ENCODE measurements around the gene IRAK2.
A peak's percentile ranks its signal among the peaks of the same experiment; 100 is the strongest.
"Not testable (repeated sequence)": the region's sequence is repeated elsewhere in the genome, so short reads cannot be mapped to it uniquely, and the experiment has no call there.

Gene IRAK2

DNA sequence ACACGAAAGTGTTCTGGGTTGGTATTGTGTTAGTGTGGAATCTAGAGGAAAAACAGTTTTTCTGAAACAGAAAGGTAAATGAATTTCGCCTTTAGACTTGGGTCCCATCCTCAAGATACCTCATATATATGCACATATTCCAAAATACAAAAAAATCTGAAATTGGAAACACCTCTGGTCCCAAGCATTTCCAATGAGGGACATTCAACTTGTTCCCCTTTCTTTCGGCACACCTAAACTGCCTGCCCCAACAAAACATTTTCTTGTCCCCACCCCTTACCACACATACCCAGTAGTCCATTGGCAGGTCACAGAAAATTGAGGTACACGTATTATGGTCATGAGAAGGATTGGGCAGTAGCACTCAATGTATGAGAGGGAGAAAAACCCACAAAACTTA is 9.1 kb upstream of the IRAK2 start:
- H3K4me3 ChIP-seq, result no peak overlapping the region

DNA sequence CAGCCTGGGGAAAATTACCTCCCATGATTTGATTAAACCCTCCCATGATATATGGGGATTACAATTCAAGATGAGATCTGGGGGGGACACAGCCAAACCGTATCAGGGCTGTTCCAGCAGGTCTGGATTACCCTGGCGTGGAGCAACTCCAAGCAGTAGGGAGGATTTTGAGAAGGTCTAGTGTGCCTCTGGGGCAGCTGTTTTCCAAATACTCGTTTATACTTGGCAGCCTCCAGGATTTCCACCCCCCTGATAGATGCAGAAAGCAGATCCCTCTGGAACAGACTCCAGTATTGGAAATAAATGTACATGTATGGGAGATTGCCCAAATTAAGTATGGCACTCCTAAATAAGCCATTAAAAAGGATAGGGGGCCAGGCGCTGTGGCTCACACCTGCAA is 7.7 kb upstream of the IRAK2 start:
- H3K27ac ChIP-seq, result no peak overlapping the region
- no peak overlapping the region for H3K4me3 ChIP-seq

More for the DNA sequence above, 9.1 kb upstream of the IRAK2 start:
- no peak overlapping the region for H3K27ac ChIP-seq

DNA sequence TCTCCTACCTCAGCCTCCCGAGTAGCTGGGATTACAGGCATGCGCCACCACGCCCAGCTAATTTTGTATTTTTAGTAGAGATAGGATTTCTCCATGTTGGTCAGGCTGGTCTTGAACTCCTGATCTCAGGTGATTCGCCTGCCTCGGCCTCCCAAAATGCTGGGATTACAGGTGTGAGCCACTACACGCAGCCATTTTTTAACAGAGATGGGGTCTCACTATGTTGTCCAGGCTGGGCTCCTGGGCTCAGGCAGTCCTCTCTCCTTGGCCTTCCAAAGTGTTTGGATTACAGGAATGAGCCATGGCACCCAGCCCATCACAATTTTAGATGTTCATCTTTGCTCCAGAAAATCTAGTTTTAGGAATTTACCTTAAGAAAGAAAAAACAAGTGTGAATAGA is 6.2 kb upstream of the IRAK2 start:
- not testable (repeated sequence) for H3K27ac ChIP-seq

DNA sequence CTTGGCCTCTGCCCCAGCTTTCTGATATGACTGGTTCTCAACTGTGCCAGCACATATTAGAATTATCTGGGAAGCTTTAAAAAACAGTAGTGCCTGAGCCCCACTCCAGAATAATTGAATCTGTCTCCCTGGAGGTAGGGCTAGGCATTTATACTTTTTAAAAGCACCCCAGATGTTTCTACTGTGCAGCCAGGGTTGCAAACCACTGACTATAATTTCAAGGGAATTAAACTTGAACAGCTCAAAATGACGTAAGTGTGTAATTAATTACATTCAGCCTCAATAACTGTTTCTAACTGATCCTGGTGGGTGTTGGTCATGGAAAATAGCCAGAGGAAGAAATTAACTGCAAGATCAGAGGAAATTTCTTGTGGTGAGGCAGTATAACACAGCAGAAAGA is 4.4 kb upstream of the IRAK2 start:
- H3K27ac ChIP-seq, result no peak overlapping the region
- H3K4me3 ChIP-seq, result no peak overlapping the region

More for the DNA sequence above, 6.2 kb upstream of the IRAK2 start:
- H3K4me3 ChIP-seq, result not testable (repeated sequence)

DNA sequence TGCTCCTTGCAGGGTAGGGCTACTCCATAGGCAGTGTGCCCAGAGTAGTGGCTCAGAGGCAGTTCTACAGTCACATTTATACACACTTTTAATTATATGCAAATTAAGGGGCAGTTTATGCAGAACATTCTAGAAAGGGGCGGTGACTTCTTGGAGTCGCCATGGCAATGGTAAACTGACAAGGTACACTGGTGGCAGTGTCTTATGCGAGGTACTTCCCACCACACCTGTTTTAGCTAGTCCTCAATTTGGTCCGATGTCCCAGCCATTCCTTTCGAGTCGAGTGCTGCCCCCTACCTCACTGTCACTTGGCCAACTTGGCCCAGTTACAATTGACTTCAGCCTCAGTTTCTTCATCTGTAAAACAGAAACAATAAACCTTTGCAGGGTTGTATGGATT is 3.8 kb upstream of the IRAK2 start:
- H3K27ac ChIP-seq, result no peak overlapping the region
- H3K4me3 ChIP-seq, result no peak overlapping the region

DNA sequence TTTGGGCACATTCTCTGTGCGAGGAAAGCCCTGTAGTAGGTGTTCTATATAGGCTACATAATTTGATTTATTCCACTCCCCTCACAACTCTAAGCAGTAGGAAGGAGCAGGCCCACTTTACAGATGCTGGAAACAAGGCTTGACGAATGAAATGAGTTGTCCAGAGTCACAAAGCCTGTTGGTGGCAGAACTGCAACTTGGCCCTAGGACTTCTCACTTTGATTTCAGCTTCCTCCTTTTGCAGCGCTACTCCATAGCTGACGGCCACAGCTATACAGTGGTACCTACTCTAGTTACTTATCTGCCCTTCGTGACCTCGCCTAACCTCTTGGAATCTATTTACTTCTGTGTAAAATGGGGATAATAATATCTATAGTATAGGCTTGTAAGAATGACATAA is 2.5 kb upstream of the IRAK2 start:
- Histone ChIP-seq H3K4me3 (no peak overlapping the region), H3K27ac (no peak overlapping the region)

DNA sequence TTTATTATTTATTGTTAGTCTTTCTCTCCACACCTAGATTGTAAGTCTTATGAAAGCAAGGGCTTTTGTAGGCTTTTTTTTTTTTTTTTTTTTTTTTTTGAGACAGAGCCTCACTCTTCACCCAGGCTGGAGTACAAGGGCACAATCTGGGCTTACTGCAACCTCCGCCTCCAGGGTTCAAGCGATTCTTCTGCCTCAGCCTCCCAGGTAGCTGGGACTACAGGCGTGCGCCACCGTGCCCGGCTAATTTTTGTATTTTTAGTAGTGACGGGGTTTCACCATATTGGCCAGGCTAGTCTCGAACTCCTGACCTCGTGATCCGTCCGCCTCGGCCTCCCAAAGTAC is 546 bp upstream of the IRAK2 start:
- H3K27ac ChIP-seq, result peak overlapping the region in 6 of 21 experiments; percentile 73 to 93 (median 78)
- peak overlapping the region in 6 of 7 experiments; percentile 69 to 94 (median 82) for H3K4me3 ChIP-seq

DNA sequence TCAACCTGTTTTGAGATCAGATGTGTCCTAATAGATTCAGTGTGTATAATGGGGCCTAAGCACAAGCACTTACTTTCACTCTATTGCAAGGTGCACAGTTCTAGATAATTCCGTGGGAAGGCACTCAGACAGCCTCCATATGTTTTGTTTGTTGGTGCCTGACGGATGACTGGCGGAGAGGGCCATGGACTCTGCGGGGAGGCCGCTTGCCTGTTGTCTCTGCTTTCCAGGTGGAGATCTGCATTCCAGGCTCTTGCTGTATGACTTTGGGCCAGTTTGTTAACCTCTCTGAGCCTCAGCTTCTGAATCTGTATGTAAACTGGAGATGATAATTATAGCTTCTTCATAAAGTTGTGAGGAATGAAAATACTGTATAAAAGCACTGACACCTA is 1.5 kb downstream of the IRAK2 start:
- H3K27ac ChIP-seq, result no peak overlapping the region
- H3K4me3 ChIP-seq, result no peak overlapping the region

DNA sequence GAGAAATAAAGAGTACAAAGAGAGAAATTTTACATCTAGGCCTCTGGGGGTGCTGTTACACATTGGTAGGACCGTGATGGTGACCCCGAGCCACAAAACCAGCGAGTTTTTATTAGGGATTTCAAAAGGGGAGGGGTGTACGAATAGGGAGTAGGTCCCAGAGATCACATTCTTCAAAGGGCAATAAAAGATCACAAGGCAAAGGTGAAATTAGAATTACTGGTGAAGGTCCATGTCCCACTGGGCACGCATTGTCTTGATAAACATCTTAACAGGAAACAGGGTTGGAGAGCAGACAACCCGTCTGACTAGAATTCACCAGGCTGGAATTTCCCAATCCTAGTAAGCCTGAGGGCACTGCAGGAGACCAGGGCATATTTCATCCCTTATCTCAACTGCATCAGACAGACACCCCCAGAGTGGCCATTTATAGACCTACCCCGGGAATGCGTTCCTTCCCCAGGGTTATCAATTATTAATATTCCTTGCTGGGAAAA is 4.3 kb downstream of the IRAK2 start:
- Histone ChIP-seq H3K4me3 (no peak overlapping the region), H3K27ac (no peak overlapping the region)

DNA sequence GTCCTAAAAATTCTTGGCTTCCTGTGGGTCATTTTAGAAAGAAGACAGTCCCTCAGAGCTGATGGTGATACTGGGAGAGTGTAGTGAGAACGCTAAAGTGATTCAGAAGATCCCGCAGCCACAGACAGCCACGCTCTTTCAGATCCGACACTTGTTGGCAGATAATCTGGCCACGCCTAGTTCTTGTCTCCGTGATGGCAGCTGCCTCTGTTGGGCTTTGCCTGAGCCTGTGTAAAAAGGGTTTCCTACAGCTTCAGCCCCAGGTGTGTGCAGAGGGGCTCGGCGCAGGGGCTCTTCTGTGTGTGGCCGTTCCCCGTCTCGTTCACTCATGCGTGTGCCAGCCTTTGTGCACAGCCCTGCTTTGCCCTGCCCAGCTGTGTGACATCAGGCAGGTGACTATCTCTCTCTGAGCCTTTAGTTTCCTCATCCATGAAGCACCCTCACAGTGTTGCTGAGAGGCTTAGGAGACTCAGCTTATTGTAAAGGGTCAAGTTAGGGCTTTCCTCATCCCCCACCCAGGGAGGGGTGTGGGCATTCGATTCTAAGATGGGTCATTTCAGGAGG is 6.3 kb downstream of the IRAK2 start:
- no peak overlapping the region for H3K4me3 ChIP-seq
- peak overlapping the region in 4 of 21 experiments; percentile 1 to 52 (median 26) for H3K27ac ChIP-seq

DNA sequence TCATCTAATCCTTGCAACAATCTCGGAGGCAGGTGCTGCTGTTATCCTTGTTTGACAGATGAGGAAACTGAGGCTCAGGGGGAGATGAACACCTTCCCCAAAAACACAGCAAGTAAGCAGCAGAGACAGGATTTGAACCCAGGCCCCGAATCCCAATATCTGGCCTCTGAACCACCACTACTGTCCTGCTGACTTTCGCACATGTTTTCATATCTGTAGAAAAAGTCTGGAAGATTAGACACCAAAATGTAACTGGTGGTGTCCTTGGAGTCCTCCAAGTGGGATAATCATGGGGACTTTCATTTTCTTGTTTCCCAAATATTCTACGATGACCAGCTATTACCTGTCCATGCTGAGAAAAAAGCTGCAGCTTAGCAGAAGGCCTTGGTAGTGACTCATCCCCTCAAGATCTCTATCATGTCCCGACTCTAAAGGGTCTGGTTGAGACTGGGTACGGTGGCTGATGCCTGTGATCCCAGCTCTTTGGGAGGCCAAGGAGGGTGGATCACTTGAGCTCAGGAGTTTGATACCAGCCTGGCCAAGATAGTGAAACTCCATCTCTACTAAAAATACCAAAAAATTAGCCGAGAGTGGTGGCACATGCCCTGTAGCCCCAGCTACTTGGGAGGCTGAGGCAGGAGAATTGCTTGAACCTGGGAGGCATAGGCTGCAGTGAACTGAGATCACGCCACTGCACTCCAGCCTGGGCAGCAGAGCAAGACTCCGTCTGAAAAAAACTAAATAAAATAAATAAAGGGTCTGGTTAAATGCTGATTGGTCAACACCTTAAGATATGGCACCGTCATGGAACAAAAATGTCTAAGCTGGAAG is 8.6 kb downstream of the IRAK2 start:
- no peak overlapping the region for H3K4me3 ChIP-seq
- peak overlapping the region in 18 of 21 experiments; percentile 3 to 74 (median 58) for H3K27ac ChIP-seq

DNA sequence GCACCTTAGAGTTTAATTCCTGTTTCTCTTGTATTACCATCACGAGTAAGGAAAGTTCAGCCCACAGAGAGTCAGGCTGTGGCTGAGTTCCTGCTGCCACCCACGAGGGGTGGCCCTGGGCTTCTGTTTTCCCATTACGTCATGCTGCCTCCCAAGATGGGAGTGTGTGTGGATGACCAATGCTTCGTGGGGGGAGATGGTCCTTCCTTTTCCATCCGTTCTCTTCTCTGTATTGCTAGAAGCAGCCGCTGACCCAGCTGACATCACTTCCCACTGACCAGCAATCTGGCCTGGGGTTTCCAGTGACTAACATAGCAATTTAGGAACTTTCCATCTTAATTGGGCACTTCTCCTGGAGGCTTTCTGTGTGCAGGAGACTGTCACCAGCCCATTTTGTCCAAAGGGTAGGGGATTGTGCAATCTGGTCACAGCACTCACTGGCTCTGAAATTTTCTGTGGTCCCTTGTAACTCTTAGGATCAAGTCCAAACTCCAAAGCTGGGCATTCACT is 9.3 kb downstream of the IRAK2 start:
- H3K27ac ChIP-seq, result peak overlapping the region in 15 of 21 experiments; percentile 23 to 74 (median 59)
- H3K4me3 ChIP-seq, result no peak overlapping the region

DNA sequence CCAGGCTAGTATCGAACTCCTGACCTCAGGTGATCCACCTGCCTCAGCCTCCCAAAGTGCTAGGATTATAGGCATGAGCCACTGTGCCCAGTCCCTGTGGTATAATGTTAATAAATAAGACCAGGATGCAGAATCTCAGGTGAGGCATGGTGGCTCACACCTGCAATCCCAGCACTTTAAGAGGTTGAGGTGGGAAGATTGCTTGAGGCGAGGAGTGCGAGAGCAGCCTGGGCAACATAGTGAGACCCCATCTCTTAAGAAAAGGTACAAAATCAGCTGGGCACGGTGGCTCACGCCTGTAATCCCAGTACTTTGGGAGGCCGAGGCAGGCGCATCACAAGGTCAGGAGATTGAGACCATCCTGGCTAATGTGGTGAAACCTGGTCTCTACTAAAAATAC is 10.6 kb downstream of the IRAK2 start:
- H3K4me3 ChIP-seq, H3K27ac ChIP-seq: not testable (repeated sequence)

DNA sequence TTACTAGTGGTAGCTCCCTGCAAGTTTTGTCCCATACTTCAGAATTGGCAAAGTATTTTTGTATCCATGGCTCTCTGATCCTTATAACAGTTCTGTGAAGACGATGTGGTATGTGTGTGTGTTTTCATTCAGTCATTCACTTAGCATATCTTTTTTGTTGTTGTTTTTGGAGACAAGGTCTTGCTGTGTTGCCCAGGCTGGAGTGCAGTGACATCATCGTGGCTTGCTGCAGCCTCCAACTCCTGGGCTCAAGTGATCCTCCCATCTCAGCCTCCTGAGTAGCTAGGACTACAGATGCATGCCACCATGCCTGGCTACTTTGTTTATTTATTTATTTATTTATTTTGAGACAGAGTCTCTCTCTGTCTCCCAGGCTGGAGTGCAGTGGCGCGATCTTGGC is 11.4 kb downstream of the IRAK2 start:
- H3K4me3 ChIP-seq, H3K27ac ChIP-seq: not testable (repeated sequence)

DNA sequence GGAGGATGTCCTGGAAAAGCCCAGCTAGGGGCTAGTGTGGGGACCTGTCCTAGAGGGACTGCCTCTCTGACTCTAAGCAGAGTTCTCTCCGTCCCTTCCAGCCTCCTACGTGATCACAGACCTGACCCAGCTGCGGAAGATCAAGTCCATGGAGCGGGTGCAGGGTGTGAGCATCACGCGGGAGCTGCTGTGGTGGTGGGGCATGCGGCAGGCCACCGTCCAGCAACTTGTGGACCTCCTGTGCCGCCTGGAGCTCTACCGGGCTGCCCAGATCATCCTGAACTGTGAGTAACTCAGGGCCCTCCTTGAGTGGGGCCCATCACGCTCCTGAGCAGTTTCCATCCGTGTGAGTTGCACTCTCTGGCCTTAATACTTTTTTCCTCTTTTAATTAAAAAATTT is 13.0 kb downstream of the IRAK2 start:
- H3K4me3 ChIP-seq, result no peak overlapping the region
- peak overlapping the region in 1 of 21 experiments; percentile 19 for H3K27ac ChIP-seq

DNA sequence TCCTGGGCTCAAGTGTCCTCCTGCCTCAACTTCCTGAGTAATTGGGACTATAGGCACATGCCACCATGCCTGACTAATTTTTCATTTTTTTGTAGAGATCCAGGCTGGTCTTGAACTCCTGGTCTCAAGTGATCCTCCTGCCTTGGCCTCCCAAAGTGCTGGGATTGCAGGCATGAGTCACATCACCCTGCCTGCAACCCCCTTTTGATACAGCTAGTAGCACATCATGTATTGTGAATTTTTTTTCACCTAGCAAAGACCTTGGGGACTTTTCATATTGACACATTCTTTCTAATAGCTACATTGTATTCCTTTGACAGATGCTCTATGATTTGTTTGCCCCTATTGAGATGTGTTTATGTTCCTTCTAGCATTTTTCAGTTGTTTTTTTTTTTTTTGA is 14.2 kb downstream of the IRAK2 start:
- Histone ChIP-seq H3K27ac (no peak overlapping the region), H3K4me3 (no peak overlapping the region)

DNA sequence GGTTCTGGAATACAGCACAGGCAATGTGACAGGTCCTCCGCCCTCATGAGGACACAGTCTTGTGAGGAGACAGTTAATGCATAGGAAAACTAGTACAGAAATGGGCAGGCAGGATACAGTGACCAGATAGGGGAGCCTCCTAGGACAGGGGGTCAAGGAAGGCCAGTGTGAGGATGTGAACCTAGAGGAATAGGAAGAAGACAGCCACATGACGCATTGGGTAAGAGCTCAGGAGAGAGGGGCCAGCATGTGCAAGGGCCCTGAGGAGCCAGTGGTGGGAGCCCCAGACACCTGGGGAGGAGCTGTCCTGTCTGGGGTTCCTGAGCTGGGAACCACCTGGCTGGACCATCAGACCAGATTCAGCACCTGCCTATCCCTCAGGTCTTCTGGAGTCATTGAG is 15.6 kb downstream of the IRAK2 start:
- Histone ChIP-seq H3K4me3 (no peak overlapping the region), H3K27ac (peak overlapping the region in 1 of 21 experiments; percentile 5)

DNA sequence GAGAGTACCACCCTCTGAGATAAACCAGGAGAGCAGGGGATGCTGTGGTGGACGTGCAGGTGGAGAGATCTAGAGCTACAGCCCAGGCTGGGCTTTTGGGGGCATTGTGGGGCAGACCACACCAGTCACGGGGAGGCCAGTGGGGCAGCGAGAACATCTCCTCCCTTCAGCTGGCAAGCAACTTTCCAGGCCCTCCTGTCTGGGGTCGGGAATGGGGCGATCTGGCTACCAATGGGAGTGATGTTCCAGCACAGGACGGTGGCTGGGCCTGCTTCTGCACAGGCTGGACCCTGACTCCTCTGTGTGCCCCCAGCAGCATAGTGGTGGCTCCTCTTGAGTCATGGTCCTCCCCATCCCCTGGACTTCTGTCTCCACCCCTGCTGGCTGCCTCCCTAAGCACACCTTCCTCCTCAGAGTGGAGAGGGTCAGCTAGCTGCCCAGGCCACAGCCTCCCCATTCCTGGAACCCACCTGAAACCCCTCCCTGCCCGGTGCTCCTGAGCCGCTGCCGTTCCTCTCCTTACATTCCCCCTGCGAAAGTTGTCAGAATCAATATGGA is 16.1 kb downstream of the IRAK2 start:
- peak overlapping the region in 1 of 21 experiments; percentile 5 for H3K27ac ChIP-seq
- H3K4me3 ChIP-seq, result no peak overlapping the region

DNA sequence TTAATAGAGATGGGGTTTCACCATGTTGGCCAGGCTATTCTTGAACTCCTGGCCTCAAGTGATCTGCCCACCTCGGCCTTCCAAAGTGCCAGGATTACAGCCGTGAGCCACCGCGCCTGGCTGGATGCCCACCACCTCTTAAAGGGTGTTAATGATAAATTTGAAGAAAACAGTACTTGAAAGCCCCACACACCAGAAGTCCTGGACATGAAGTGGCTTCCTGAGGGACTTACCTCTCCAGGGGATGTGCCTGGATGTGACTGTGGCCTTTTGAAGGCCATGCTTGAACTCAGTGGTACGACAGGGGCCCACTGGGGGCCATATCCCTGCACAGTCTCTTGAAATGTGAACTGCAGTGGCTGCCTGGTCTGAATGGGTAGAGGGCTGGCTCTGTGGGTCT is 18.2 kb downstream of the IRAK2 start:
- H3K4me3 ChIP-seq, result no peak overlapping the region
- H3K27ac ChIP-seq, result no peak overlapping the region

DNA sequence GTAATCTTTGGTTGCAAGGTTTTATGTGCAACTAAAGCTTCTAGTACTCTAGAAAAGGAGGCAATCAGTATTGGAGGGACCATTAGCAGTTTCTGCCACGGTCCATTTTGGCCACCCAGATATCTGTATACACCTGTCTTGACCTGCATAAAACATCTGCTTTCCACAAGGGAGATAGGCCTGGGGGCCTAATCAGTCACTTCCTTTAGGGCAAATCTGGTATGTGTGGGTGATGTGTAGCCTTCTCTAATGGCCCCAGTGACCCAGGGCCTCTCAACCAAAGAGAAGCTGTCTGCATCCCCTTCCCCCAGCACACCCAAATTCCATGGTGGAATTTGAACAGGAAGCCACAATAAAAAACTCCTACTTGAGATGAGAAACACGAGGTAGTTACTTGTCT is 19.5 kb downstream of the IRAK2 start:
- no peak overlapping the region for H3K27ac ChIP-seq
- H3K4me3 ChIP-seq, result no peak overlapping the region
